Naive B cell (primary cell): ENCODE data around the gene AAK1. TPM values are rescaled to one million over a fixed set of nuclear protein-coding genes. Genes with fewer than 3 reads are reported as not detected.

Source experiments
- polyA plus RNA-seq, 6 donors: library from polyadenylated mRNA; unstranded; fragments of 300-500 nt; fragmentation: Illumina TruSeq; gene quantifications; one replicate each; pipeline ENCODE4 v1.2.3, GENCODE V29; 2021; ENCODE audit warnings: low read depth in 6 of 6

AAK1 gene
- polyA plus RNA-seq, 6 donors from 2014 or later: 0.47 to 6.1 (median 3.4) TPM

Other genes starting within 250 kb of the AAK1 start
- gene NFU1, start 206.3 kb downstream of the AAK1 start, polyA plus RNA-seq: 100 to 1,000 TPM; 107 to 152 (median 127) TPM
- gene ANXA4, start 98.4 kb upstream of the AAK1 start, polyA plus RNA-seq: 100 to 1,000 TPM in 1 of 6 donors, 10 to 100 TPM in 5; 43.4 to 113 (median 82.0) TPM
- gene GMCL1, start 185.9 kb upstream of the AAK1 start, polyA plus RNA-seq: 10 to 100 TPM; 21.9 to 28.2 (median 25.0) TPM